GM12878 (cell line): Measurements from ENCODE around the gene RBPJ. TPM values are rescaled to one million over a fixed set of nuclear protein-coding genes. Genes with fewer than 3 reads are reported as not detected.

Source experiments
- ATAC-seq: fragments of 200-7000 bp; cut with Tn5 transposase; 3 replicates; pipeline ENCODE4 v1.9.1; 2020; ENCODE audit warnings: mild to moderate bottlenecking, moderate library complexity
- BruUV-seq: library from RNA; stranded (reverse); fragments of 400-500 nt; replicated peaks from 2 replicates; lab custom pipeline; 2021; lab: Mats Ljungman, UMichigan
- CTCF ChIA-PET: fragments of 300-600 bp; sonication (Branson Sonifier 250); formaldehyde crosslinking; extraction: SDS; loops from one replicate; lab custom pipeline; 2021; ENCODE audit warnings: inconsistent platforms; lab: Yijun Ruan, JAX
- POLR2A ChIA-PET: fragments of 350-600 bp; formaldehyde crosslinking; extraction: SDS; loops from one replicate; lab custom pipeline; 2021; ENCODE audit warnings: inconsistent platforms; lab: Charles Lee
- RAD21 ChIA-PET: fragments of 300-600 bp; sonication (Branson Sonifier 250); formaldehyde crosslinking; loops from one replicate; lab custom pipeline; 2023; ENCODE audit warnings: antibody characterized with exemption; ENCODE audit not compliant: unreplicated experiment; lab: Charles Lee
- SMC1A ChIA-PET: fragments of 300-600 bp; sonication (Branson Sonifier 250); formaldehyde crosslinking; loops from one replicate; lab custom pipeline; 2023; ENCODE audit not compliant: unreplicated experiment, uncharacterized antibody; lab: Charles Lee
- DNase-seq: peaks from one replicate; pipeline ENCODE4 v3.0.0-alpha.2; 2011; ENCODE audit warnings: low read depth, low spot score
- FAIRE-seq: peaks from 3 replicates; lab custom pipeline; 2011; peaks lifted over from hg19 to GRCh38; lab: Jason Lieb, UNC
- H2AFZ ChIP-seq: 2 replicates; pipeline ENCODE4 v1.6.0; 2011; ENCODE audit warnings: low read depth, low read length, control low read depth; ENCODE audit not compliant: control insufficient read depth
- H3K27ac ChIP-seq: 2 replicates; pipeline ENCODE4 v1.5.1; 2011; ENCODE audit warnings: control low read depth; ENCODE audit not compliant: control insufficient read depth, insufficient read depth
- H3K27me3 ChIP-seq, 2 experiments: replicated peaks in 1 of 2; 2 replicates each; pipeline versions ENCODE4 v1.6.0 to v1.6.1; 2011; ENCODE audit warnings: low read length in 1 of 2; ENCODE audit not compliant: control insufficient read depth in 2 of 2, insufficient read depth in 2 of 2
- H3K36me3 ChIP-seq, 2 experiments: 2 replicates each; pipeline ENCODE4 v1.5.1; 2011; ENCODE audit warnings: low read length in 1 of 2; ENCODE audit not compliant: control insufficient read depth in 2 of 2, insufficient read depth in 2 of 2
- H3K4me1 ChIP-seq: 2 replicates; pipeline ENCODE4 v1.6.1; 2011; ENCODE audit warnings: mild to moderate bottlenecking, low read length, moderate library complexity, mixed read lengths; ENCODE audit not compliant: control insufficient read depth, insufficient read depth
- H3K4me2 ChIP-seq: 2 replicates; pipeline ENCODE4 v1.6.0; 2011; ENCODE audit warnings: control low read depth; ENCODE audit not compliant: control insufficient read depth, insufficient read depth
- H3K4me3 ChIP-seq: fragments of 200-600 bp; sonication (generic); 2 replicates; pipeline ENCODE4 v1.5.1; 2016
- H3K79me2 ChIP-seq: 2 replicates; pipeline ENCODE4 v1.6.0; 2011; ENCODE audit warnings: low read length; ENCODE audit not compliant: control insufficient read depth, insufficient read depth
- H3K9ac ChIP-seq: 2 replicates; pipeline ENCODE4 v1.8.0; 2011; ENCODE audit warnings: low read length, control low read depth, mixed read lengths; ENCODE audit not compliant: control insufficient read depth, insufficient read depth
- H3K9me3 ChIP-seq: replicated peaks from 3 replicates; pipeline ENCODE4 v1.5.1; 2011; ENCODE audit warnings: mild to moderate bottlenecking, low read length; ENCODE audit not compliant: control insufficient read depth, insufficient read depth
- H4K20me1 ChIP-seq: 2 replicates; pipeline ENCODE4 v1.6.0; 2011; ENCODE audit not compliant: control insufficient read depth, insufficient read depth
- CHD1 ChIP-seq: IDR thresholded peaks from 2 replicates; pipeline ENCODE4 v1.6.1; 2012; ENCODE audit warnings: low read depth, low read length, improper control_type of control experiment
- IKZF1 ChIP-seq: fragments of 450-650 bp; conservative IDR thresholded peaks from 2 replicates; pipeline ENCODE4 v1.6.1; 2017; ENCODE audit warnings: antibody characterized with exemption, mild to moderate bottlenecking
- MTA2 ChIP-seq: fragments of 450-650 bp; IDR thresholded peaks from 2 replicates; pipeline ENCODE4 v1.6.1; 2016; ENCODE audit warnings: low read depth, mild to moderate bottlenecking, moderate library complexity
- PAX5 ChIP-seq: IDR thresholded peaks from 2 replicates; pipeline ENCODE4 v1.6.1; 2011; ENCODE audit warnings: low read depth, low read length, borderline replicate concordance
- POLR2AphosphoS5 ChIP-seq: IDR thresholded peaks from 2 replicates; pipeline ENCODE4 v1.6.1; 2011; ENCODE audit warnings: mild to moderate bottlenecking, low read length, inconsistent platforms
- RAD21 ChIP-seq: IDR thresholded peaks from 2 replicates; pipeline ENCODE4 v1.6.1; 2011; ENCODE audit warnings: mild to moderate bottlenecking, low read depth, low read length, moderate library complexity; ENCODE audit not compliant: insufficient read depth
- SIN3A ChIP-seq: IDR thresholded peaks from 2 replicates; pipeline ENCODE4 v1.6.1; 2012; ENCODE audit warnings: low read depth, low read length, improper control_type of control experiment
- TARDBP ChIP-seq: IDR thresholded peaks from 2 replicates; pipeline ENCODE4 v1.6.1; 2016; ENCODE audit warnings: borderline replicate concordance
- WGBS: methylation state at CpG from one replicate; pipeline ENCODE4 v1.1.6; 2016; ENCODE audit warnings: low lambda C conversion rate; ENCODE audit not compliant: insufficient replicate concordance, insufficient coverage; ENCODE audit errors: missing lambda C conversion rate; 5-methylcytosine and 5-hydroxymethylcytosine counted together
- in situ Hi-C: fragments of 300-500 bp; cut with MboI; formaldehyde crosslinking; loops from 9 replicates; pipeline ENCODE4 v1.14.3; 2018; ENCODE audit warnings: mixed read lengths
- intact Hi-C: fragments of 100-400 bp; cut with micrococcal nuclease; formaldehyde crosslinking; loops from one replicate; pipeline ENCODE4 v1.14.2; 2022; ENCODE audit not compliant: unreplicated experiment
- polyA plus RNA-seq, 11 experiments: library from polyadenylated mRNA; depleted of rRNA in 4 of 11; unstranded in 6 of 11; stranded (reverse) in 5 of 11; fragments of >200 nt; fragmentation: Nextera tagmentation in 4 of 11; fragmentation: Illumina TruSeq in 1 of 11; extraction: Ambion mirVana in 4 of 11; extraction: Trizol in 1 of 11; gene quantifications; 1 replicate in 1 of 11; 2 replicates in 10 of 11; pipeline versions ENCODE4 v1.2.1 to v1.2.3, GENCODE V29; 2011 to 2016; ENCODE audit warnings: inconsistent platforms in 2 of 11, missing spikeins in 2 of 11, low read depth in 1 of 11
- total RNA-seq, 4 experiments: library from RNA; depleted of rRNA in 3 of 4; stranded (reverse); fragments of >200 nt in 3 of 4; fragmentation: Illumina TruSeq in 1 of 4; extraction: Trizol in 1 of 4; gene quantifications; 2 replicates each; pipeline versions ENCODE4 v1.2.1 to v1.2.3, GENCODE V29; 2013 to 2021
- TF ChIP-seq, protein P1 (sequence below): IDR thresholded peaks from 2 replicates; pipeline ENCODE4 v1.6.1; 2011; ENCODE audit warnings: low read depth, low read length, improper control_type of control experiment, borderline replicate concordance
- TF ChIP-seq, protein P2 (sequence below): fragments of 450-650 bp; IDR thresholded peaks from 2 replicates; pipeline ENCODE4 v1.6.1; 2017; ENCODE audit warnings: low read depth, mild to moderate bottlenecking, moderate library complexity
- TF ChIP-seq, protein P3 (sequence below): fragments of 450-650 bp; IDR thresholded peaks from 2 replicates; pipeline ENCODE4 v1.6.1; 2017; ENCODE audit warnings: mild to moderate bottlenecking
- TF ChIP-seq, protein P4 (sequence below): fragments of 450-650 bp; IDR thresholded peaks from 2 replicates; pipeline ENCODE4 v1.6.1; 2017; ENCODE audit warnings: mild to moderate bottlenecking, low read depth, inconsistent platforms; ENCODE audit not compliant: poor library complexity, severe bottlenecking

The RBPJ gene
- total and polyA plus RNA-seq, 10 of the 15 experiments (the other 5 are each of a cell fraction or from before 2014, with no cell fraction given): 24.5 to 87.6 (median 41.6) TPM

DNA sequence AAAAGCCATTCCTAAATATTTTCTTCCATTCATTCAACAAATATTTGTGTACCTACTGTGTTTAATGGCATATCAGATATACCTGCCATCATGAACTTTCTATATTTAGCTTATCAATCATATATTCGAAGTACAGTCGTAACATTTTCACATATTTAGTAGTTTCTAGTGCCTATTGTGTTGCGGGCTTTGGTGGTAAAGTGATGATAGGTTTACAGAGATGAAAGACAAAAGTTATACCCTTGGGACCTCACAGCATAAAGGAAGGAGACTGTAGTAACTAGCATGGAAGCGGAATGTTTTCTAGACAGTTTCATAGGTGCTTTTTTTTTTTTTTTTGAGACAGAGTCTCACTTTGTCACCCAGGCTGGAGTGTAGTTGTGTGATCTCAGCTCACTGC, 39.5 kb downstream of the RBPJ start:
- H3K4me2 ChIP-seq: no peak overlapping the region
- SMC1A ChIA-PET: no interaction called here
- DNase-seq (no peak), ATAC-seq (no peak), FAIRE-seq (no peak)
- RAD21 ChIA-PET: no interaction called here
- CTCF ChIA-PET: interaction anchor here (1.0 to 1.5 kb wide), 2 partner anchors 12 to 30 kb away, joined by 3 to 5 read pairs; no protein-coding TSS in a partner anchor
- POLR2A ChIA-PET: interaction anchor here (0.6 kb wide), 1 partner anchor 42 kb away, joined by 4 read pairs; no protein-coding TSS in a partner anchor
- WGBS: 90% methylated on average over 4 of the region's 4 CpGs
- peaks cover 10% of the 10 kb centered on the region for H3K4me1 ChIP-seq
- TF ChIP-seq, protein P1, sequence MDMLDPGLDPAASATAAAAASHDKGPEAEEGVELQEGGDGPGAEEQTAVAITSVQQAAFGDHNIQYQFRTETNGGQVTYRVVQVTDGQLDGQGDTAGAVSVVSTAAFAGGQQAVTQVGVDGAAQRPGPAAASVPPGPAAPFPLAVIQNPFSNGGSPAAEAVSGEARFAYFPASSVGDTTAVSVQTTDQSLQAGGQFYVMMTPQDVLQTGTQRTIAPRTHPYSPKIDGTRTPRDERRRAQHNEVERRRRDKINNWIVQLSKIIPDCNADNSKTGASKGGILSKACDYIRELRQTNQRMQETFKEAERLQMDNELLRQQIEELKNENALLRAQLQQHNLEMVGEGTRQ: no peak
- TF ChIP-seq POLR2AphosphoS5 (no peak), PAX5 (no peak), CHD1 (no peak), RAD21 (no peak), TARDBP (no peak), MTA2 (no peak), SIN3A (no peak), IKZF1 (no peak)
- TF ChIP-seq, protein P2, sequence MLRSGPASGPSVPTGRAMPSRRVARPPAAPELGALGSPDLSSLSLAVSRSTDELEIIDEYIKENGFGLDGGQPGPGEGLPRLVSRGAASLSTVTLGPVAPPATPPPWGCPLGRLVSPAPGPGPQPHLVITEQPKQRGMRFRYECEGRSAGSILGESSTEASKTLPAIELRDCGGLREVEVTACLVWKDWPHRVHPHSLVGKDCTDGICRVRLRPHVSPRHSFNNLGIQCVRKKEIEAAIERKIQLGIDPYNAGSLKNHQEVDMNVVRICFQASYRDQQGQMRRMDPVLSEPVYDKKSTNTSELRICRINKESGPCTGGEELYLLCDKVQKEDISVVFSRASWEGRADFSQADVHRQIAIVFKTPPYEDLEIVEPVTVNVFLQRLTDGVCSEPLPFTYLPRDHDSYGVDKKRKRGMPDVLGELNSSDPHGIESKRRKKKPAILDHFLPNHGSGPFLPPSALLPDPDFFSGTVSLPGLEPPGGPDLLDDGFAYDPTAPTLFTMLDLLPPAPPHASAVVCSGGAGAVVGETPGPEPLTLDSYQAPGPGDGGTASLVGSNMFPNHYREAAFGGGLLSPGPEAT: no peak
- TF ChIP-seq, protein P3, sequence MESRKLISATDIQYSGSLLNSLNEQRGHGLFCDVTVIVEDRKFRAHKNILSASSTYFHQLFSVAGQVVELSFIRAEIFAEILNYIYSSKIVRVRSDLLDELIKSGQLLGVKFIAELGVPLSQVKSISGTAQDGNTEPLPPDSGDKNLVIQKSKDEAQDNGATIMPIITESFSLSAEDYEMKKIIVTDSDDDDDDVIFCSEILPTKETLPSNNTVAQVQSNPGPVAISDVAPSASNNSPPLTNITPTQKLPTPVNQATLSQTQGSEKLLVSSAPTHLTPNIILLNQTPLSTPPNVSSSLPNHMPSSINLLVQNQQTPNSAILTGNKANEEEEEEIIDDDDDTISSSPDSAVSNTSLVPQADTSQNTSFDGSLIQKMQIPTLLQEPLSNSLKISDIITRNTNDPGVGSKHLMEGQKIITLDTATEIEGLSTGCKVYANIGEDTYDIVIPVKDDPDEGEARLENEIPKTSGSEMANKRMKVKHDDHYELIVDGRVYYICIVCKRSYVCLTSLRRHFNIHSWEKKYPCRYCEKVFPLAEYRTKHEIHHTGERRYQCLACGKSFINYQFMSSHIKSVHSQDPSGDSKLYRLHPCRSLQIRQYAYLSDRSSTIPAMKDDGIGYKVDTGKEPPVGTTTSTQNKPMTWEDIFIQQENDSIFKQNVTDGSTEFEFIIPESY: no peak
- TF ChIP-seq, protein P4, sequence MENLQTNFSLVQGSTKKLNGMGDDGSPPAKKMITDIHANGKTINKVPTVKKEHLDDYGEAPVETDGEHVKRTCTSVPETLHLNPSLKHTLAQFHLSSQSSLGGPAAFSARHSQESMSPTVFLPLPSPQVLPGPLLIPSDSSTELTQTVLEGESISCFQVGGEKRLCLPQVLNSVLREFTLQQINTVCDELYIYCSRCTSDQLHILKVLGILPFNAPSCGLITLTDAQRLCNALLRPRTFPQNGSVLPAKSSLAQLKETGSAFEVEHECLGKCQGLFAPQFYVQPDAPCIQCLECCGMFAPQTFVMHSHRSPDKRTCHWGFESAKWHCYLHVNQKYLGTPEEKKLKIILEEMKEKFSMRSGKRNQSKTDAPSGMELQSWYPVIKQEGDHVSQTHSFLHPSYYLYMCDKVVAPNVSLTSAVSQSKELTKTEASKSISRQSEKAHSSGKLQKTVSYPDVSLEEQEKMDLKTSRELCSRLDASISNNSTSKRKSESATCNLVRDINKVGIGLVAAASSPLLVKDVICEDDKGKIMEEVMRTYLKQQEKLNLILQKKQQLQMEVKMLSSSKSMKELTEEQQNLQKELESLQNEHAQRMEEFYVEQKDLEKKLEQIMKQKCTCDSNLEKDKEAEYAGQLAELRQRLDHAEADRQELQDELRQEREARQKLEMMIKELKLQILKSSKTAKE: no peak
- peaks cover 34% of the 10 kb centered on the region for H3K79me2 ChIP-seq
- intact Hi-C loops: no loop called here
- H3K27ac ChIP-seq: no peak overlapping the region
- H3K9me3 ChIP-seq: no peaks in the 10 kb centered on the region
- H3K27me3 ChIP-seq: no peaks in the 10 kb centered on the region
- H3K36me3 ChIP-seq: no peaks in the 10 kb centered on the region
- no peak overlapping the region for H2AFZ ChIP-seq
- in situ Hi-C loops: no loop called here
- no peaks in the 10 kb centered on the region for H4K20me1 ChIP-seq
- no peak overlapping the region for H3K9ac ChIP-seq
- BruUV-seq: no TSS peak
- H3K4me3 ChIP-seq: no peak overlapping the region
